GM12878 (cell line): ENCODE results near the gene RACGAP1. TPM values are rescaled to one million over a fixed set of nuclear protein-coding genes. Genes with fewer than 3 reads are reported as not detected.

Experiments used
- ATAC-seq: fragments of 200-7000 bp; cut with Tn5 transposase; 3 replicates; pipeline ENCODE4 v1.9.1; 2020; ENCODE audit warnings: mild to moderate bottlenecking, moderate library complexity
- BruUV-seq: library from RNA; stranded (reverse); fragments of 400-500 nt; replicated peaks from 2 replicates; lab custom pipeline; 2021; lab: Mats Ljungman, UMichigan
- CTCF ChIA-PET: fragments of 300-600 bp; sonication (Branson Sonifier 250); formaldehyde crosslinking; extraction: SDS; loops from one replicate; lab custom pipeline; 2021; ENCODE audit warnings: inconsistent platforms; lab: Yijun Ruan, JAX
- POLR2A ChIA-PET: fragments of 350-600 bp; formaldehyde crosslinking; extraction: SDS; loops from one replicate; lab custom pipeline; 2021; ENCODE audit warnings: inconsistent platforms; lab: Charles Lee
- RAD21 ChIA-PET: fragments of 300-600 bp; sonication (Branson Sonifier 250); formaldehyde crosslinking; loops from one replicate; lab custom pipeline; 2023; ENCODE audit warnings: antibody characterized with exemption; ENCODE audit not compliant: unreplicated experiment; lab: Charles Lee
- SMC1A ChIA-PET: fragments of 300-600 bp; sonication (Branson Sonifier 250); formaldehyde crosslinking; loops from one replicate; lab custom pipeline; 2023; ENCODE audit not compliant: unreplicated experiment, uncharacterized antibody; lab: Charles Lee
- DNase-seq: peaks from one replicate; pipeline ENCODE4 v3.0.0-alpha.2; 2011; ENCODE audit warnings: low read depth, low spot score
- FAIRE-seq: peaks from 3 replicates; lab custom pipeline; 2011; peaks lifted over from hg19 to GRCh38; lab: Jason Lieb, UNC
- H2AFZ ChIP-seq: 2 replicates; pipeline ENCODE4 v1.6.0; 2011; ENCODE audit warnings: low read depth, low read length, control low read depth; ENCODE audit not compliant: control insufficient read depth
- H3K27ac ChIP-seq: 2 replicates; pipeline ENCODE4 v1.5.1; 2011; ENCODE audit warnings: control low read depth; ENCODE audit not compliant: control insufficient read depth, insufficient read depth
- H3K27me3 ChIP-seq, 2 experiments: replicated peaks in 1 of 2; 2 replicates each; pipeline versions ENCODE4 v1.6.0 to v1.6.1; 2011; ENCODE audit warnings: low read length in 1 of 2; ENCODE audit not compliant: control insufficient read depth in 2 of 2, insufficient read depth in 2 of 2
- H3K36me3 ChIP-seq, 2 experiments: 2 replicates each; pipeline ENCODE4 v1.5.1; 2011; ENCODE audit warnings: low read length in 1 of 2; ENCODE audit not compliant: control insufficient read depth in 2 of 2, insufficient read depth in 2 of 2
- H3K4me1 ChIP-seq: 2 replicates; pipeline ENCODE4 v1.6.1; 2011; ENCODE audit warnings: mild to moderate bottlenecking, low read length, moderate library complexity, mixed read lengths; ENCODE audit not compliant: control insufficient read depth, insufficient read depth
- H3K4me2 ChIP-seq: 2 replicates; pipeline ENCODE4 v1.6.0; 2011; ENCODE audit warnings: control low read depth; ENCODE audit not compliant: control insufficient read depth, insufficient read depth
- H3K4me3 ChIP-seq: fragments of 200-600 bp; sonication (generic); 2 replicates; pipeline ENCODE4 v1.5.1; 2016
- H3K79me2 ChIP-seq: 2 replicates; pipeline ENCODE4 v1.6.0; 2011; ENCODE audit warnings: low read length; ENCODE audit not compliant: control insufficient read depth, insufficient read depth
- H3K9ac ChIP-seq: 2 replicates; pipeline ENCODE4 v1.8.0; 2011; ENCODE audit warnings: low read length, control low read depth, mixed read lengths; ENCODE audit not compliant: control insufficient read depth, insufficient read depth
- H3K9me3 ChIP-seq: replicated peaks from 3 replicates; pipeline ENCODE4 v1.5.1; 2011; ENCODE audit warnings: mild to moderate bottlenecking, low read length; ENCODE audit not compliant: control insufficient read depth, insufficient read depth
- H4K20me1 ChIP-seq: 2 replicates; pipeline ENCODE4 v1.6.0; 2011; ENCODE audit not compliant: control insufficient read depth, insufficient read depth
- CBFB ChIP-seq: IDR thresholded peaks from 2 replicates; pipeline ENCODE4 v1.6.1; 2016; ENCODE audit warnings: antibody characterized with exemption, low read depth
- E2F4 ChIP-seq: IDR thresholded peaks from 2 replicates; pipeline ENCODE4 v1.6.1; 2012; ENCODE audit warnings: low read depth, low read length, improper control_type of control experiment
- PAX5 ChIP-seq: IDR thresholded peaks from 2 replicates; pipeline ENCODE4 v1.6.1; 2011; ENCODE audit warnings: low read depth, low read length, borderline replicate concordance
- POLR2A ChIP-seq: IDR thresholded peaks from 2 replicates; pipeline ENCODE4 v1.6.1; 2011; ENCODE audit warnings: low read depth, mild to moderate bottlenecking, low read length
- POLR2AphosphoS5 ChIP-seq: IDR thresholded peaks from 2 replicates; pipeline ENCODE4 v1.6.1; 2011; ENCODE audit warnings: mild to moderate bottlenecking, low read length, inconsistent platforms
- RCOR1 ChIP-seq: conservative IDR thresholded peaks from 2 replicates; pipeline ENCODE4 v1.6.1; 2012; ENCODE audit warnings: low read depth, low read length, improper control_type of control experiment
- RELB ChIP-seq: fragments of 450-650 bp; IDR thresholded peaks from 2 replicates; pipeline ENCODE4 v1.6.1; 2017; ENCODE audit warnings: low read depth, mild to moderate bottlenecking, moderate library complexity
- SIX5 ChIP-seq: IDR thresholded peaks from 2 replicates; pipeline ENCODE4 v1.6.1; 2011; ENCODE audit warnings: mild to moderate bottlenecking, low read depth, low read length, moderate library complexity; ENCODE audit not compliant: severe bottlenecking
- SMC3 ChIP-seq: IDR thresholded peaks from 2 replicates; pipeline ENCODE4 v1.6.1; 2011; ENCODE audit warnings: low read length, improper control_type of control experiment, borderline replicate concordance
- STAT1 ChIP-seq: fragments of 450-650 bp; conservative IDR thresholded peaks from 2 replicates; pipeline ENCODE4 v1.6.1; 2014; ENCODE audit warnings: antibody characterized with exemption, mild to moderate bottlenecking
- WGBS: methylation state at CpG from one replicate; pipeline ENCODE4 v1.1.6; 2016; ENCODE audit warnings: low lambda C conversion rate; ENCODE audit not compliant: insufficient replicate concordance, insufficient coverage; ENCODE audit errors: missing lambda C conversion rate; 5-methylcytosine and 5-hydroxymethylcytosine counted together
- in situ Hi-C: fragments of 300-500 bp; cut with MboI; formaldehyde crosslinking; loops from 9 replicates; pipeline ENCODE4 v1.14.3; 2018; ENCODE audit warnings: mixed read lengths
- intact Hi-C: fragments of 100-400 bp; cut with micrococcal nuclease; formaldehyde crosslinking; loops from one replicate; pipeline ENCODE4 v1.14.2; 2022; ENCODE audit not compliant: unreplicated experiment
- polyA plus RNA-seq, 11 experiments: library from polyadenylated mRNA; depleted of rRNA in 4 of 11; unstranded in 6 of 11; stranded (reverse) in 5 of 11; fragments of >200 nt; fragmentation: Nextera tagmentation in 4 of 11; fragmentation: Illumina TruSeq in 1 of 11; extraction: Ambion mirVana in 4 of 11; extraction: Trizol in 1 of 11; gene quantifications; 1 replicate in 1 of 11; 2 replicates in 10 of 11; pipeline versions ENCODE4 v1.2.1 to v1.2.3, GENCODE V29; 2011 to 2016; ENCODE audit warnings: inconsistent platforms in 2 of 11, missing spikeins in 2 of 11, low read depth in 1 of 11
- total RNA-seq, 4 experiments: library from RNA; depleted of rRNA in 3 of 4; stranded (reverse); fragments of >200 nt in 3 of 4; fragmentation: Illumina TruSeq in 1 of 4; extraction: Trizol in 1 of 4; gene quantifications; 2 replicates each; pipeline versions ENCODE4 v1.2.1 to v1.2.3, GENCODE V29; 2013 to 2021
- TF ChIP-seq, protein P1 (sequence below): IDR thresholded peaks from 2 replicates; pipeline ENCODE4 v1.6.1; 2012; ENCODE audit warnings: improper control_type of control experiment, low read depth, low read length; ENCODE audit not compliant: insufficient replicate concordance
- TF ChIP-seq, protein P2 (sequence below): IDR thresholded peaks from 2 replicates; pipeline ENCODE4 v1.6.1; 2011; ENCODE audit warnings: low read depth, mild to moderate bottlenecking, low read length, moderate library complexity, borderline replicate concordance; ENCODE audit errors: extremely low read depth
- TF ChIP-seq, protein P3 (sequence below): fragments of 450-650 bp; IDR thresholded peaks from 2 replicates; pipeline ENCODE4 v1.6.1; 2016; ENCODE audit warnings: mild to moderate bottlenecking

RACGAP1 gene
- total and polyA plus RNA-seq, 10 of the 15 experiments (the other 5 are each of a cell fraction or from before 2014, with no cell fraction given), result 32.4 to 87.9 (median 76.2) TPM

GRCh38 chr12:49947593-49948226 is 77.6 kb downstream of the RACGAP1 start:
- SMC1A ChIA-PET, result interaction anchor here (1.0 kb wide), 1 partner anchor 10 kb away, joined by 3 read pairs; no protein-coding TSS in a partner anchor
- 35% methylated on average over 7 of the region's 7 CpGs for whole genome bisulfite sequencing
- H3K4me3 ChIP-seq, result no peak overlapping the region
- no peaks in the 10 kb centered on the region for H3K9me3 ChIP-seq
- in situ Hi-C loops, result no loop called here
- no peaks in the 10 kb centered on the region for H4K20me1 ChIP-seq
- DNase-seq, result no peak
- H3K27me3 ChIP-seq, result no peaks in the 10 kb centered on the region; a peak in 1 of 4 replicates
- TF ChIP-seq, protein P1, sequence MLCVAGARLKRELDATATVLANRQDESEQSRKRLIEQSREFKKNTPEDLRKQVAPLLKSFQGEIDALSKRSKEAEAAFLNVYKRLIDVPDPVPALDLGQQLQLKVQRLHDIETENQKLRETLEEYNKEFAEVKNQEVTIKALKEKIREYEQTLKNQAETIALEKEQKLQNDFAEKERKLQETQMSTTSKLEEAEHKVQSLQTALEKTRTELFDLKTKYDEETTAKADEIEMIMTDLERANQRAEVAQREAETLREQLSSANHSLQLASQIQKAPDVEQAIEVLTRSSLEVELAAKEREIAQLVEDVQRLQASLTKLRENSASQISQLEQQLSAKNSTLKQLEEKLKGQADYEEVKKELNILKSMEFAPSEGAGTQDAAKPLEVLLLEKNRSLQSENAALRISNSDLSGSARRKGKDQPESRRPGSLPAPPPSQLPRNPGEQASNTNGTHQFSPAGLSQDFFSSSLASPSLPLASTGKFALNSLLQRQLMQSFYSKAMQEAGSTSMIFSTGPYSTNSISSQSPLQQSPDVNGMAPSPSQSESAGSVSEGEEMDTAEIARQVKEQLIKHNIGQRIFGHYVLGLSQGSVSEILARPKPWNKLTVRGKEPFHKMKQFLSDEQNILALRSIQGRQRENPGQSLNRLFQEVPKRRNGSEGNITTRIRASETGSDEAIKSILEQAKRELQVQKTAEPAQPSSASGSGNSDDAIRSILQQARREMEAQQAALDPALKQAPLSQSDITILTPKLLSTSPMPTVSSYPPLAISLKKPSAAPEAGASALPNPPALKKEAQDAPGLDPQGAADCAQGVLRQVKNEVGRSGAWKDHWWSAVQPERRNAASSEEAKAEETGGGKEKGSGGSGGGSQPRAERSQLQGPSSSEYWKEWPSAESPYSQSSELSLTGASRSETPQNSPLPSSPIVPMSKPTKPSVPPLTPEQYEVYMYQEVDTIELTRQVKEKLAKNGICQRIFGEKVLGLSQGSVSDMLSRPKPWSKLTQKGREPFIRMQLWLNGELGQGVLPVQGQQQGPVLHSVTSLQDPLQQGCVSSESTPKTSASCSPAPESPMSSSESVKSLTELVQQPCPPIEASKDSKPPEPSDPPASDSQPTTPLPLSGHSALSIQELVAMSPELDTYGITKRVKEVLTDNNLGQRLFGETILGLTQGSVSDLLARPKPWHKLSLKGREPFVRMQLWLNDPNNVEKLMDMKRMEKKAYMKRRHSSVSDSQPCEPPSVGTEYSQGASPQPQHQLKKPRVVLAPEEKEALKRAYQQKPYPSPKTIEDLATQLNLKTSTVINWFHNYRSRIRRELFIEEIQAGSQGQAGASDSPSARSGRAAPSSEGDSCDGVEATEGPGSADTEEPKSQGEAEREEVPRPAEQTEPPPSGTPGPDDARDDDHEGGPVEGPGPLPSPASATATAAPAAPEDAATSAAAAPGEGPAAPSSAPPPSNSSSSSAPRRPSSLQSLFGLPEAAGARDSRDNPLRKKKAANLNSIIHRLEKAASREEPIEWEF, result no peak
- no peak for TF ChIP-seq E2F4
- TF ChIP-seq RELB, result no peak
- no peak for TF ChIP-seq PAX5
- TF ChIP-seq CBFB, result no peak
- TF ChIP-seq, protein P2, sequence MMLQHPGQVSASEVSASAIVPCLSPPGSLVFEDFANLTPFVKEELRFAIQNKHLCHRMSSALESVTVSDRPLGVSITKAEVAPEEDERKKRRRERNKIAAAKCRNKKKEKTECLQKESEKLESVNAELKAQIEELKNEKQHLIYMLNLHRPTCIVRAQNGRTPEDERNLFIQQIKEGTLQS, result no peak
- no peak for TF ChIP-seq STAT1
- TF ChIP-seq SMC3, result no peak
- no peak for TF ChIP-seq POLR2AphosphoS5
- no peak for TF ChIP-seq POLR2A
- TF ChIP-seq SIX5, result no peak
- TF ChIP-seq, protein P3, sequence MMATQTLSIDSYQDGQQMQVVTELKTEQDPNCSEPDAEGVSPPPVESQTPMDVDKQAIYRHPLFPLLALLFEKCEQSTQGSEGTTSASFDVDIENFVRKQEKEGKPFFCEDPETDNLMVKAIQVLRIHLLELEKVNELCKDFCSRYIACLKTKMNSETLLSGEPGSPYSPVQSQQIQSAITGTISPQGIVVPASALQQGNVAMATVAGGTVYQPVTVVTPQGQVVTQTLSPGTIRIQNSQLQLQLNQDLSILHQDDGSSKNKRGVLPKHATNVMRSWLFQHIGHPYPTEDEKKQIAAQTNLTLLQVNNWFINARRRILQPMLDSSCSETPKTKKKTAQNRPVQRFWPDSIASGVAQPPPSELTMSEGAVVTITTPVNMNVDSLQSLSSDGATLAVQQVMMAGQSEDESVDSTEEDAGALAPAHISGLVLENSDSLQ, result no peak
- TF ChIP-seq RCOR1, result no peak
- TF ChIP-seq, all 136 proteins: peak for 0
- Histone ChIP-seq H2AFZ (no peak overlapping the region), H3K4me1 (no peaks in the 10 kb centered on the region), H3K79me2 (no peaks in the 10 kb centered on the region), H3K4me2 (no peak overlapping the region), H3K36me3 (no peaks in the 10 kb centered on the region), H3K27ac (no peak overlapping the region), H3K9ac (no peak overlapping the region)
- intact Hi-C loops, result no loop called here
- ChIA-PET CTCF (interaction anchor here (1.5 kb wide), 1 partner anchor 120 kb away, joined by 3 read pairs; no protein-coding TSS in a partner anchor), POLR2A (no interaction called here), RAD21 (no interaction called here)
- BruUV-seq, result no TSS peak
- ATAC-seq (no peak), FAIRE-seq (no peak)
